Inflammatory macrophage (primary cell): ENCODE results near the gene NR1D2.
A peak's percentile ranks its signal among the peaks of the same experiment; 100 is the strongest.

Experiments
- DNase-seq, 2 donors: peaks; one replicate each; pipeline ENCODE4 v3.0.0-alpha.2; 2020 to 2022

The NR1D2 gene

GRCh38 chr3:23932571-23932970 is 12.5 kb upstream of the NR1D2 start:
- DNase-seq: peak; percentile 28 to 52

GRCh38 chr3:23934253-23934652 is 10.8 kb upstream of the NR1D2 start:
- DNase-seq: no peak

- DNase-seq: no peak
Measured at GRCh38 chr3:23937296-23937695, 7.8 kb upstream of the NR1D2 start.

GRCh38 chr3:23938688-23939087 is 6.4 kb upstream of the NR1D2 start:
- DNase-seq: peak in 1 of 2 donors; percentile 53

GRCh38 chr3:23940775-23941174 is 4.3 kb upstream of the NR1D2 start:
- no peak for DNase-seq

GRCh38 chr3:23941440-23941839 is 3.6 kb upstream of the NR1D2 start:
- DNase-seq: no peak

GRCh38 chr3:23942546-23942945 is 2.5 kb upstream of the NR1D2 start:
- DNase-seq: no peak

- DNase-seq: no peak
Measured at GRCh38 chr3:23944007-23944783, 891 bp upstream of the NR1D2 start.

GRCh38 chr3:23945663-23945912 is 502 bp downstream of the NR1D2 start:
- DNase-seq: no peak

GRCh38 chr3:23945913-23946687 is 1.0 kb downstream of the NR1D2 start:
- DNase-seq: peak; percentile 97

- DNase-seq: no peak
Measured at GRCh38 chr3:23948761-23949160, 3.7 kb downstream of the NR1D2 start.

- no peak for DNase-seq
Measured at GRCh38 chr3:23949784-23950183, 4.7 kb downstream of the NR1D2 start.

- DNase-seq: no peak
Measured at GRCh38 chr3:23950293-23950692, 5.2 kb downstream of the NR1D2 start.

GRCh38 chr3:23952646-23953045 is 7.6 kb downstream of the NR1D2 start:
- no peak for DNase-seq

- DNase-seq: no peak
Measured at GRCh38 chr3:23953523-23953922, 8.4 kb downstream of the NR1D2 start.

- no peak for DNase-seq
Measured at GRCh38 chr3:23954144-23954543, 9.1 kb downstream of the NR1D2 start.

- no peak for DNase-seq
Measured at GRCh38 chr3:23956701-23957100, 11.6 kb downstream of the NR1D2 start.

- DNase-seq: no peak
Measured at GRCh38 chr3:23959135-23959900, 14.2 kb downstream of the NR1D2 start.

- DNase-seq: no peak
Measured at GRCh38 chr3:23960649-23961048, 15.6 kb downstream of the NR1D2 start.

- no peak for DNase-seq
Measured at GRCh38 chr3:23961066-23961465, 16.0 kb downstream of the NR1D2 start.

- no peak for DNase-seq
Measured at GRCh38 chr3:23961913-23962312, 16.8 kb downstream of the NR1D2 start.

GRCh38 chr3:23964537-23965235 is 19.6 kb downstream of the NR1D2 start:
- no peak for DNase-seq

- DNase-seq: no peak
Measured at GRCh38 chr3:23966328-23966727, 21.2 kb downstream of the NR1D2 start.
